ENCODE results near the gene HIPK4. TPM values are rescaled to one million over a fixed set of nuclear protein-coding genes. Genes with fewer than 3 reads are reported as not detected.
A peak's percentile ranks its signal among the peaks of the same experiment; 100 is the strongest.

HIPK4 gene
- total RNA-seq, 1 donor from 2014 or later: not detected

DNA sequence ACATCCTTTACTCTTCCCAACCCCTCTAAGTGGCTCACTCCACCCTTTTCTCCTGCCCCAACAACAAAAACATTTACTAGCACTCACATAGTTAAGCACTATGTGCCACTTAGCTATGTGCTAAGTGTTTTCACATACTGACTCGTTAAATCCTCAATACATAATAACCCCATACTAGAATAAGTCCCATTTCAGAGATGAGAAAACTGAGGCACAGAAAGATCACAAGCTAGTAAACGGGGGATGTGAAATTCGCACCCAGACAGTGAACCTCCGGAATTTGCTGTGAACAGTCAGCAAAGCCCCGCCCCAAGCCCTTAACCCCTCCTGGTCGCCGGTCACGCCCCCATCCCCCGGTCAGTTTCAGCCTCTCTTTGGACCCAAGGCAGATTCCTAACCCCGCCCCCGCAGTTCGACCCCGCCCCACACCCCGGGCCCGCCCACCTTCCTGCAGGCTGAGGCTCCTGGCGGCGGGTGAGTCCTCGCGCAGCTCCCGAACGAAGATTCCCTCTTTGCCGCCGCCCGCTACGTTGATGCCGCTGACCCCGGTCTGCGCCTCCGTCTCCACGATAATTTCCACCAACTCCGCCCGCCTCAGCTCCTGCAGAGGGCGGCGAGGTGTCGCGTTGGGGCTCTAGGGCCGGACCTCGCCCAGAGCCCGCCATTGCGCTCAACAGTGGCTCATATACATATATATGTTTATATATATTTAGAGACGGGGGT lies 13.4 kb upstream of the HIPK4 start:
- DNase-seq (ENCODE audit: low read depth): peak; percentile 74
- no peaks in the 10 kb centered on the region for H3K36me3 ChIP-seq (ENCODE audit: control insufficient read depth, insufficient read depth, low read length)
- TF ChIP-seq, protein P1, sequence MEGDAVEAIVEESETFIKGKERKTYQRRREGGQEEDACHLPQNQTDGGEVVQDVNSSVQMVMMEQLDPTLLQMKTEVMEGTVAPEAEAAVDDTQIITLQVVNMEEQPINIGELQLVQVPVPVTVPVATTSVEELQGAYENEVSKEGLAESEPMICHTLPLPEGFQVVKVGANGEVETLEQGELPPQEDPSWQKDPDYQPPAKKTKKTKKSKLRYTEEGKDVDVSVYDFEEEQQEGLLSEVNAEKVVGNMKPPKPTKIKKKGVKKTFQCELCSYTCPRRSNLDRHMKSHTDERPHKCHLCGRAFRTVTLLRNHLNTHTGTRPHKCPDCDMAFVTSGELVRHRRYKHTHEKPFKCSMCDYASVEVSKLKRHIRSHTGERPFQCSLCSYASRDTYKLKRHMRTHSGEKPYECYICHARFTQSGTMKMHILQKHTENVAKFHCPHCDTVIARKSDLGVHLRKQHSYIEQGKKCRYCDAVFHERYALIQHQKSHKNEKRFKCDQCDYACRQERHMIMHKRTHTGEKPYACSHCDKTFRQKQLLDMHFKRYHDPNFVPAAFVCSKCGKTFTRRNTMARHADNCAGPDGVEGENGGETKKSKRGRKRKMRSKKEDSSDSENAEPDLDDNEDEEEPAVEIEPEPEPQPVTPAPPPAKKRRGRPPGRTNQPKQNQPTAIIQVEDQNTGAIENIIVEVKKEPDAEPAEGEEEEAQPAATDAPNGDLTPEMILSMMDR (IDR thresholded peaks at IDR 0.05; ENCODE audit: insufficient read depth, low read length, poor library complexity, severe bottlenecking): no peak
- peak overlapping the region; percentile 46 for H3K4me3 ChIP-seq (ENCODE audit: low read depth, low read length)
- peaks cover 3% of the 10 kb centered on the region for H3K27me3 ChIP-seq (ENCODE audit: control insufficient read depth, insufficient read depth, low read length)

DNA sequence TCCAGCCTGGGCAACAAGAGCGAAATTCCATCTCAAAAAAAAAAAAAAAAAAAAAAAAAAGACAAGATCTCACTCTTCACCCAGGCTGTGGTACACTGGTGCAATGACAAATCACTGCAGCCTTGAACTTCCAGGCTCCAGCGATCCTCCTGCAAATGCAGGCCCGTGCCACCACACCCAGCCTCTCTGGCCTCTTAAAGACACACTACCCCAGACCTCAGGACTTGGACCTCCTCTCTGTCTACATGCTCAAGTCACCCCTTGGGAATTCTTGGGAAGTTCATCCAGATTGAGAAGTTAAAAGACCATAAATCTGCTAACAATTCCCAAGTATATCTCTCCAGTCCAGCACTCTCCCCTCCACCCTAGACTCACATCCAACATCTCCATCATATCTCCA lies 10.6 kb upstream of the HIPK4 start:
- TF ChIP-seq, protein P1 (IDR thresholded peaks at IDR 0.05; ENCODE audit: insufficient read depth, low read length, poor library complexity, severe bottlenecking): no peak
- no peak for DNase-seq (ENCODE audit: low read depth)
- Histone ChIP-seq H3K36me3 (ENCODE audit: control insufficient read depth, insufficient read depth, low read length) (no peaks in the 10 kb centered on the region), H3K4me3 (ENCODE audit: low read depth, low read length) (no peak overlapping the region), H3K27me3 (ENCODE audit: control insufficient read depth, insufficient read depth, low read length) (peaks cover 13% of the 10 kb centered on the region)

DNA sequence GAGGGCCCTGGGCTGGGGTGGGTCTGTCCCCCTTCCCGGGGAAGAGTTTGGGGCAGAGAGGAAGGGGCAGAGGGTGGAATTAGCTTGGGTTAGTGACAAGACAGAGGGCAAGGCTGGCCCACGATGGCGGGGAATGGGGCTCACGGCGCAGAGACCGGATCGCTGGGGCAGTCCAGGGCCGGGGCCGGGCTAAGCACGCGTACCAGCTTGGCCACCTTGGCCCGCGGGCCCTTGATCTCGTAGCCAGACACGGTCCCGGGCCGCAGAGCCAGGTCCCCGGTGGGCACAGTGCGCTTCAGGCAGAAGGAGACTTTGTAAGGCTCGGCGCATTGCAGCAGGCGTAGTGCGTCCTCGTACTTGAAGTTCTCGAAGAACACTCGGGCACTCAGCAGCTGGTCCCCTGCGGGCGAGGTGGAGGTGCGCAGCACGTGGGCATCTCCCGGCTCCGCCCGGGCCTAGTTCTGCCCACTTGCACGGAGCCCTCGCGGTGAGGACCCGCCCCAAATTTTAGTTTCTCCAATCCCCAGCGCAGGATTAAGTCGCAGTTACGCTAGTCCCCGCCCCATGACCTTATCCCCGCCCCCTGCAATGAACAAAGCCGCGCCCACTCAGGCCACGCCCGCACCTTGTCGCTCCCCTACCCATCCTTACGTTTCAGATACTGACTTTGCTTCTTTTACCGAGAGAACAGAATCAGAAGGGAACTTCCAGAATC lies 8.6 kb upstream of the HIPK4 start:
- TF ChIP-seq, protein P1 (IDR thresholded peaks at IDR 0.05; ENCODE audit: insufficient read depth, low read length, poor library complexity, severe bottlenecking): no peak
- peaks cover 20% of the 10 kb centered on the region for H3K27me3 ChIP-seq (ENCODE audit: control insufficient read depth, insufficient read depth, low read length)
- H3K36me3 ChIP-seq (ENCODE audit: control insufficient read depth, insufficient read depth, low read length): no peaks in the 10 kb centered on the region
- no peak overlapping the region for H3K4me3 ChIP-seq (ENCODE audit: low read depth, low read length)
- DNase-seq (ENCODE audit: low read depth): peak; percentile 19

DNA sequence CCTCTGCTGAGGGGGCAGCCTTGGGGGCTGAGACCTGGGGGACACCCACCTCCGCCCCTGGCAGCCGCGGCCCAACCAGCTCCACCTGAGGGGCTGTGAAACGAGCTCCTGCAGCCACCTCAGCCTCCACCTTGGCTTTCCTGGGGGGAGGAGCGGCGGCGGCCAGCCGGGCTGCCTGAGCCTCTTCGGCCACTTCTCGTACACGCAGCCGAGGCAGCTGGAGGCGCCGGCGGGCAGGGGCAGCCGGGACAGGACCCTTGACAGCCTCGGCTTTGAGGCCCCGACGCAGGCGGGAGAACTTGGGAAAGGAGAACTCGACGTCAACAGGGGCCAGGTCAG lies 7.6 kb upstream of the HIPK4 start:
- H3K36me3 ChIP-seq (ENCODE audit: control insufficient read depth, insufficient read depth, low read length): no peaks in the 10 kb centered on the region
- H3K4me3 ChIP-seq (ENCODE audit: low read depth, low read length): no peak overlapping the region
- H3K27me3 ChIP-seq (ENCODE audit: control insufficient read depth, insufficient read depth, low read length): peaks cover 20% of the 10 kb centered on the region
- no peak for DNase-seq (ENCODE audit: low read depth)
- TF ChIP-seq, protein P1 (IDR thresholded peaks at IDR 0.05; ENCODE audit: insufficient read depth, low read length, poor library complexity, severe bottlenecking): no peak

DNA sequence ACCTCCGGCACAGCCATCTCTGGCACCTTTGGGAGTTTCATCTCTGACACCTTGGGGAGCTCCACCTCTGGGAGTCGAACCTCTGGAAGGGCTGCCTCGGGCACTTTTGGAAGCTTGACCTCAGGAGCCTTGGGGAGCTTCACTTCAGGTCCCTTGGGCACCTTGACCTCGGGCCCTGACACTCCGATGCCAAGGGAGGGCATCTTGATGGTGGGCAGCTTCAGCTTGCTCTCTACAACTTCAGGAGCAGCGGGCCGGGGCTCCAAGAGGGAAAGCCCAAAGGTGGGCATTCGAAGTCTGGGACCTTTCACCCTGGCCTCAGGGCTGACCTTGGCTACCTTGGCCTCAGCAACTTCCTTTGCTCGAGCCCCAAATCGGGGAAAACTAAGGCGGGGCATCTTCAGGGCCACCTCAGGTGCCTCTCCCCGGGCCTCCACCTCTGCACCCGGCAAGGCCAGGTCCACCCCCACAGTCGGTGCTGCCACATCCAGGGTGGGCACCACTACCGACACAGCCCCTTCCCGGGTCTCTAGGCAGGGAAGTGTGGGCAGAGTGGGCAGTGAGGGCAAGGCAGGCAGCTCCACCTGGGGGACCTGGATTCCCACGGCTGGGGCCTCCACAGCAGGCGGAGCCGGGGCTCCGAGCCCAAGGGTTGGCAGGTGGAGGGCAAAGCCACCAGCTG lies 7.0 kb upstream of the HIPK4 start:
- no peak for DNase-seq (ENCODE audit: low read depth)
- H3K4me3 ChIP-seq (ENCODE audit: low read depth, low read length): no peak overlapping the region
- TF ChIP-seq, protein P1 (IDR thresholded peaks at IDR 0.05; ENCODE audit: insufficient read depth, low read length, poor library complexity, severe bottlenecking): no peak

More for the DNA sequence above, 7.0 kb upstream of the HIPK4 start:
- Histone ChIP-seq H3K27me3 (ENCODE audit: control insufficient read depth, insufficient read depth, low read length) (peaks cover 20% of the 10 kb centered on the region), H3K36me3 (ENCODE audit: control insufficient read depth, insufficient read depth, low read length) (no peaks in the 10 kb centered on the region)

Measured in kidney epithelial cell (primary cell).